GM20431 (cell line): Measurements from ENCODE around the gene MARCHF3.
"Not testable (repeated sequence)": the region's sequence is repeated elsewhere in the genome, so short reads cannot be mapped to it uniquely, and the experiment has no call there.

Experiments used
- in situ Hi-C: fragments of 300-500 bp; cut with MseI, MboI; formaldehyde crosslinking; loops from one replicate; pipeline ENCODE4 v1.15.0; 2020; ENCODE audit warnings: low sequenced_read_pairs; ENCODE audit not compliant: unreplicated experiment

The MARCHF3 gene

DNA sequence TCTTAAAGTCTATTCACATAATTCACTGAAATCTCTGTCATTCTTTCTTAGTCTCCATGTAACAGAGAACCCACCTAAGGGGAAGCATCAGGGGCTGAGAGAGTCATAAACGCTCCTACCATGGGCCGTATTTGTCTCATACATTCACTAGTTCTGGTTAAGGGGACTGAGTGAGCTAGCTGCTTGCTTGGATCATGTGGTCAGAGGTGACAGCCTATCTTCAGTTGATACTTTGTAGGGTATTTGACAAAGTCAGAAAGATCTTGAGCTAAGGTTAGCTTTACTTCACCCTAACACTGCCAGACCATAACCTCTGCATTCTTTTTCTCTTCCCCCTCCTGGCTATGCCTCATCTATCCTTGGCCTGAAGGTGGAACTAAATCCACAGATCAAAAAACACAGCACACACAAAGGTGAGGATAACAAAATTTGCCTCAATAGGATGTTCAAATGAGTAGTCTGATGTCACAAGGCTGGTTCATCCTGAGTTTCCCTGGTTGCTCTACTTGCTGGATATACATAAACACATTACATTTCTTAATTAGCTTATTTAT lies 66.5 kb downstream of the MARCHF3 start:
- in situ Hi-C loops, result no loop called here

DNA sequence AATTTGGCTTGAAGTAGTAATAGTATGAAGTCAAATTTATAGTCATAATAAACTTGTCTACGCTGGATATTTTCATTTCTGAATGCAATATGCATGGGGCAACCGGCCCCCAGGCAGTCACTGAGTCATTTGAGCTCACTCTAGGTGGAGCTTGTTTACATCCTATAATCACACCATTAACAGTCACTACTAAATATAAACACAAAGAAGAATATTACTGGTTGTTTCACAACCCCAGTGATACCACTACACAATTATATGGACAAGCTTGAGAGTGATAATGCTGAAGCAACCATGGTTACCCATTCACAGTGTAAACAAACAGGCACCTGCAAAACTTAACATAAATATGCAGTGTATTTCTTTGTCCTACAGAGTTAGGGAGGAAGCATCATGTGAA lies 68.7 kb downstream of the MARCHF3 start:
- in situ Hi-C loops, result no loop called here

DNA sequence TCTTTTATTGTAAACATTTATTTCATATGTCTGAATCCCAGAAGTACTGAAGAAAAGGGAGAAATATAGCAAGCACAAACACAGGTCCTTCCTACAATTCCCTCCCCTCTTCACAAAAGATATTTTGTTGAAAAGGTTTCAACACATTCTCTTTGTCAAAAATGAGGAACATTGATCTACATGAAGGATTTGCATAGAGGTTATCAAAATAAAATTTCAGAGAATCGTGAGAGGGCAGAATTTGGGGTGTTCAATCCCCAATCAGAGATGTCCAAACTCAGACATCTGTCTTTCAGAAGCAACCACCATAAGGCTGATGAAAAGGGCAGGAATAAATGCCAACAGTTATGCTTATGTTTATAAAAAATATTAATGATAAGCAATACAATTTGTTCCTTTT lies 69.2 kb downstream of the MARCHF3 start:
- in situ Hi-C loops, result no loop called here

DNA sequence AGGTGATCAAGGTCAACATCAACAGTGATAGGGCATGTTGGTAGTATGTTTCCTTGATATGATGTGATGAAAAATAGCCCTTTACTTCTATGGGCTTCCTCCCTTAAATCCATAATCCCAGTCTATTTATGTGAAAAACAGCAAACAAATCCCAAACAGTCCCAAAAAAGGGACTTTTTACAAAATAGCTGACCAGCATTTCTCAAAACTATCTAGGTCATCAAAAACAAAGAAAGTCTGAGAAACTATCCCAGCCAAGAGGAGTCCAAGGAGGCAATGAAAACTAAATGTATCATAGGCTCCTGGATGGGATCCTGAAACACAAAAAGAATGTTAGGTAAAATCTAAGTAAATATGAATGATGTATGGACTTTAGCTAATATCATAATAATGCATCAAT lies 71.2 kb downstream of the MARCHF3 start:
- in situ Hi-C loops, result no loop called here

DNA sequence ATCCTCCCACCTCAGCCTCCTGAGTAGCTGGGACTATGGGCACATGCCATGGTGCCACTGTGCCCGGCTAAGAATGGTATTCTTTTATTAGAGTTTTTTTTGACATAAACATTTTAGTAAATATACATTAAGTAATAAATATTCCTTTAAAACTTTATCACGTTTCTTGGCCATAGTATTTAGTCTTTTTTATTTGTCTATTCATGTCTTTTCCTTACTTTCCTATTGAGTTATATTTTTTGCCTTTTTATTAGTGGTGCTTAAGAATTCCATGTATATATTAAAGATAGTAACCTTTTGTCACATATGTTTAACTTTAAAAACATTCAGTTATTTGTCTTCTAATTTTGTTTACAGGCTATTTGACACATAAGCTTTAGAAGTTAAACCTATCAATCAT lies 73.4 kb downstream of the MARCHF3 start:
- in situ Hi-C loops, result no loop called here

DNA sequence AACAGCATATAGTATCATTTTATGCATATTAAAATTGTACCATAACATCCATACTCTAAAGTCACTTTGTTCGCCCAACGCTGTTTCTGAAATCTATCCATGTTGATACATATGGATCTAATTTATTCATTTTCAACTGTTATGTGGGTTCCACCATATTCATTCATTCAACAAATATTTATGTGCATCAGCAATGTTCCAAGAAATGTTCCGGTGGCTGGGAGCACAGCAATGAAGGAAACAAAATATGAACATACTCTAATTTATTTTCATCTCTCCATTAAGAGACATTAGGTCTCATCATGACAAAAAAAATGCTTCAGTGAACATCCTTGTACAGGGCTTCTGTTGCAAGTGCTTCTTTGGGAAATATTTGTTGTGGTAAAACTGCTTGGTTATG lies 75.4 kb downstream of the MARCHF3 start:
- in situ Hi-C loops, result no loop called here

DNA sequence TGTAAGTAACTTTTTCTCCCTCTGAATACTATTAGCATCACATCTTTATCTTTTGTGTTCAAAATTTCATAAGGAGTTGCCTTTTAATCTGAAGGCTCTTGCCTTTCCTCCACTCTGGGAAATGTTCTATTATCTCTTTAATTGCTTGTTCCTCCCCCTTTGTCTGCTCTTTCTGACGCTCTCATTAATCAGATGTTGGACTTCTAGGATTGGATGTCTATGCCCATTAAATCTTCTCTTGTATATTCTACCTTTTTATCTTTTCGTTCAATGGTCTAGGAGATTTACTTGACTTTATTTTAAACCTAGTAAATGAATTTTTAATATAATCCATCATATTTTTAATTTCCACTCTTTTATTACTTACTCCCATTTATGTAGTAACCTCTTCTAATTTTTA lies 76.7 kb downstream of the MARCHF3 start:
- in situ Hi-C loops, result no loop called here

DNA sequence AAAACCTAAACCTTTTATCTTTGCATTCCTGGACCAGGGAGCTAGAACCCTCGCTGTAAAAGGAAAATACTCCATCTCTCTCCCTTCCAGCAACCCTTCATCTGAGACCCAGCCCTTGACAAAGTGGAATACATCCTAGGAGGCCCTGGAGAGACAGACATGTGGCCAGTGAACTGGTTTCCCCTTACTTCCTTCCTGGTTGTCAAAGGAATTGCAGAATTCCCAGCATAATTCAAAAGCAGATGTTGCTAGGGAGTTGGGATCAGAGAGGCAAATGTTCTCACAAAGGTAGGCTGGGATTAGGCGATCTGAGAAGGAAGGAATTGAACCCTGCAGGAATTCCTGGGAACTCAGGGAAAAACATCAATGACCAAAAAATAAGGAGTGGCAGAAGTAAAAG lies 80.9 kb downstream of the MARCHF3 start:
- in situ Hi-C loops, result no loop called here

DNA sequence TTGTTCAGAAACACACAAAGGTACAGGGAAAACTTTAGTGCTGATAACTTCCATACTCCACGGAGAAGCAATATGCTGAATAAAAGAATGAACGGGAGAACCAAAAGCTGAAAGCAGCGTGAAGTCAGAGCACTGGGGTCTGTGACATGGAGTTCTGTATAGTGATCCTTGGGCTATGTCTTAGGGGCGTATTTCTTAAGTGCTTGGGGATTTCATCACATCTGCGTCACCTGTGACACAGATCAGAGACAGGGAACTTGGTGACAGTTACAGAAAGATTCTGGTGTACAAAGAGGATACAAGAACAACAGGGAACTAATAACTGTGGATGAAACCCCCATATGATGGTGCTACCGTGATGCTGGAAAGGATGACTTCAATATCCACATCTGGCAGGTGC lies 81.9 kb downstream of the MARCHF3 start:
- in situ Hi-C loops, result no loop called here

DNA sequence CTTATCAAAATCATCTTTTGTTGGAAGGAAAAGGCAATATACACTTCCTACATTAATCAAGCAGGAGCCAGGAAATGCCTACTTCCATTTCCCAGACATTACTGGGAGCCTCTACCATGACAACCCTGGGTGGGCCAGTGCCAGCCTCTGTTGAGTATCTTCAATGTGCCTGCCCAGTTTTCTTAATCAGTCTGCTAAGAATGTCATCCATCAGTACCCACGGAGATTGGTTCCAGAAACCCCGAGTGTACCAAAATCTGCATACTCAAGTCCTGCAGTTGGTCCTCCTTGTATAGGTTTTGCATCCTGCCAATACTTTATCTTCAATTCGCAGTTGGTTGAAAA lies 82.4 kb downstream of the MARCHF3 start:
- in situ Hi-C loops, result no loop called here

DNA sequence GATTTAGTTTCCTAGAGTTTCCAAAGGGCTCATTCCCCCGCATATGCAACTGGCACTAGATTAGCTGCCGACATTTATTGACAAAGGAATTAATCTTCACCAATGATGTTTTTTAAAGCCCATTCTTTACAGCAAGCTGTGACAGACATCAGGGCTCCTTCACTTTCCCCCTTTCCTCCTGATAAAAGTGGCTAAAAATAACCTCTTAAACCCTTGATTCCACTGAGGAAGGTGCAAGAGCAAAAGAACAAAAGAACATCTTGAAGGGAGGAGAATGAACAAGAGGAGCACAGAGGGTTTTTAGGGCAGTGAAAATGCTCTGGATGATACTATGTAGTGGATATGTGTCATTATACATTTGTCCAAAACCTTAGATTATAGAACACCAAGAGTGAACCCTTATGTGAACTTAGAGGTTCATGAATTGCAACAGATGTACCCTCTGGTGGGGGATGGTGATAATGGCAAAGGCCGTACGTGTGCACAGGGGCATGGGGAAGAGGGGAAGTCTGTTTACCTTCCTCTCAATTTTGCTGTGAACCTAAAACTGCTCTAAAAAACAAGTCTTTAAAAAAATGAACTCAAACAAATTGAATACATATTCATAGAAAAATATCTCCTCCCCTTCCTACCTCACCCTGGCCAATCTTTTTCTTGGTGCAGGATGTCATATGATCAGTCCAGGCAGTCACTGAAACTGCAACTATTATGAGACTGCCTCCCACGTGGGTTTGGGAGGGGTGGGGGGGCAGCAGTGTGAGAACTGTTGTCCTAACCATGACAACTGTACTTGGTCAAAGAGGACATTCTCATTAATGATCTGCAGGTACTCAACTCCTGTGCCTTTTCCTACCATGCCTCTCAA lies 83.0 kb downstream of the MARCHF3 start:
- in situ Hi-C loops, result no loop called here

DNA sequence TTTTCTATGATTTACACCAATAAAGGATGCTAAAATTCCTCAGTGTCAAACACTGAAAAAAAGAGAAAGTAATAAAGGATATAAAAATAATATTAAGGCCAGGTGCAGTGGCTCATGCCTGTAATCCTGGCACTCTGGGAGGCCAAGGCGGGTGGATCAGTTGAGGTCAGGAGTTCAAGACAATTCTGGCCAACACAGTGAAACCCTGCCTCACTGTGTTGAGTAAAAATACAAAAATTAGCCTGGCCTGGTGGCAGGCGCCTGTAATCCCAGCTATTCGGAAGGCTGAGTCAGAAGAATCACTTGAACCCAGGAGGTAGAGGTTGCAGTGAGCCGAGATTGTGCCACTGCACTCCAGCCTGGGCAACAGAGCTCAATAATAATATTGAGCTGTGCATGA lies 87.5 kb downstream of the MARCHF3 start:
- in situ Hi-C loops, result not testable (repeated sequence)

DNA sequence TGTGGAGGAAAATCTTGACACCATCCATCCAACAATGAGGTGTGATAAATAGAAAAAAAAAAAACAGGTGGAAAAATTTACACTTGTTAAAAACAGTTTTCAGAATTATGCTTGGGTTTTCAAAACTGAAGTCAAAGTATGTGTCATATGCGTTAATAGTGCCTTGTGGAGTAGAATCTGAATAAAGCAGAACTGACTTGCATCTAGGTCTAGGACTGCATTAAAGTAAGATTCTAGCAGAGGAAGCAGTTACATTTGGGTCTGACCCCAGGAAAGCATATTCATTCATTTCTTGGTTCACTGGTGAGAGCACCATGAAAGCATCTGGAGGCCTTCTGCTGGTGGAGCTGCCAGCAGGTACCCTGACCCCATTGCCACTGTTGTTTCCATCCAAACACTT lies 89.0 kb downstream of the MARCHF3 start:
- in situ Hi-C loops, result no loop called here

DNA sequence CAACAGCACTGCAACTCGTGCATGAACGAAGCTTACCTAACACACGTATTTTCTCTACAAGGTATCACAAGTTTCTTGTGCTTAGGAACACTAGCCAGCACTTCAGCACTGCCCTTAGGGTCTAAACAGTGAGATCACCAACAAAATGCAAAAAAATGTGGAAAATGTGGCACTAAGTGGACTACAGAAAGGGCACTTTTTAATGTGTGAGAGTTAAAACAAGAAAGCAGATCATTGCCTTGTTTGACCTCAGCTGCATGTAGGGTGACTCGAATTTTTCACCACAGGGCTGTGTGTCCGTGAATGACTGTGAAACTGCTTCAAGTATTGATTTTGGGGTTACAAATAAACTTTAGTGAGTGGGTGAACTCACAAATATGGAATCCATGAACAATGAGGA lies 90.5 kb downstream of the MARCHF3 start:
- in situ Hi-C loops, result no loop called here

DNA sequence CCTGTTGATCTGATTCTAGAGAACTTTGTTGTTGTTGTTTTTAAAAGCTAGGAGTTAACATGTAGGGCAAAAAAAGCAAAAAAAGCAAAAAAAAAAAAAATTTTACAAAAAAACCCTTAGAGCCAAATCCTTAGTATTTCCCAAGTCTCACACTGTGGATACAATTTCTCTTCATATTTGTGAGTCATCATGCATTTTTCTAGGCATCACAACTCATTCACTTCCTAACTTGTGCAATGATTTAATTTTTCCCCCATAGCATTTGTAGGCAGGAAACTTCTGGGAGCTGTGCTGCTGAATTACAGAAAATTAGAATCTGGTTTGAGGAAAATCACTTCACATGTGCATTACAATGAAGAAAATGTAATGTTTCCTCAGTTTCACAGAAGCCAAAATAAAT lies 91.9 kb downstream of the MARCHF3 start:
- in situ Hi-C loops, result no loop called here

DNA sequence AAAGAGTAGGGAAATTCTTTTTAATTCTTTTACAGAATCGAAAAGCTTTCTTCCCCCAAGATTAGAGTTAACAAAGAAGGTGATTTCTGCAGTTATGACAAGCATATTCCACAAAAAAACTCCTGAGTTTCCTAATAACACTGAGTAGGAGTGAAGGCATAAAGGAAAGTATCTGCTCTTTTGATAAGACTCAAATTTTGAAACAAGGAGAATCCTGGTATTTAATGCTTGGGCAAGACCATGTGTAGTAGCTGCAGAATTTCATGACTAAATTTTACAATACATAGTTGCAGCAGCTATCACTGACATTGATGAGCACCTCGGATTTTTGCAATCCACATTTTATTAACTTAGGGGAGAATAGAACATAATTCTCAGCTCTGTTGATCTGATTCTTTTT lies 92.6 kb downstream of the MARCHF3 start:
- in situ Hi-C loops, result no loop called here

DNA sequence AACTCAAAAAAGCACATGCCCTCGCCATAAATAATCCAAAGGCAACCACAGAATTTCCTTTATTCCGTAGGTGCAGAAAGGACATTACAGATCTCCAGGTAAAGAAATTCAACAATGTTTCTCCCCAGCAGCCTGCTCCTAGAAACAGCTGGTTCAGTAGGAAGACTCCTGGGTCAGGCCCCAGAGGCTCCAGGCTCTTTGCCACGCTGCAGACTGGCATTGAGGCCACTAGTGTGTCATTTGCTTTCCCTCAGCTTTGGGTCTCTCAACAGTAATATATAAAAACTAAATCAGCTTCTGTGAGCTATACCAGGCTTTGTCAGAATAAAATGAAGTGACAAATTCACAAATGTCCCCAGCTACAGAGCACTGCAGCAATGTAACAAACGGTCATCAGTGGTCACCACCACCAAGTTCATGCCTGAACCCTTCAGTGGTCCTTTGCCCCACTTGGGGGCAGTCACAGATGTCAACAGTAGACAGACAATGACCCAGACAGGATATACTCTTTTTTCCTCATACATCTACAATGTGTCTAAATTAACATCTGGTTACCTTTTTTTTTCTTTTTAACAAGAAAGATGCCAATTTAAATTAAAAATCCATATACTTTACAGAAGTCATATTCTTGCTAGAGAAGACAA lies 93.5 kb downstream of the MARCHF3 start:
- in situ Hi-C loops, result no loop called here

DNA sequence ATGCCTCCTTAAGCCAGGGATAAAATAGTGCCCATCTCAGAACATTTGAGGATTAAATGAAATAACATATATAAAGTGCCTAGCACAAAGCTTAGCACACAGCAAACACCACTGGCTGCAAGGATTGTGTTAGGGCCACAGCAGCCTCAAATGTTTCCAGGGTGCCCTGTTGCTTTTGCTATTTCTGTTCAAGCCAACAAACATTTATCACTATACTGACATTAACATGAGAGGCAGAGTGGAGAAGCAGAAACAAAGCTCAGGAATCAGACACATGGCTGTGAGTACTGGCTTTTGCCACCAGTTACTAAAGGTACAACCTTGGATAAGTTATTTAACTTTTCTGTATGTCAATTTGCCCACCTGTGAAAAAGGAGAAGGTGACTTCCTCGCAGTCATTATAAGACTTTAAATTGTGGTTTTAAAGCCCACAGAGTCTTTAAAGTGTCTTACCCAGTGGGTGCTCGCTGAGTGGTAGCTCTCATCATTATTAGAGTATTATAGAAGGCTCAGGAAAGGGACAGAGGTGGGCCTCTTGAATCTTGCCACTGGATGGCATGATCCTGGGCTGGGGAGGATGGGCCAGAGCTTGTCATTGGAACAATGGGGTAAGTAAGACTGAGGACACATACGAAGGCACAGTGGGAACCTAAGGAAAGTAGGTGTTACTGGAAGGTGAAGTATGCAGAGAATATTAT lies 98.2 kb downstream of the MARCHF3 start:
- in situ Hi-C loops, result no loop called here

DNA sequence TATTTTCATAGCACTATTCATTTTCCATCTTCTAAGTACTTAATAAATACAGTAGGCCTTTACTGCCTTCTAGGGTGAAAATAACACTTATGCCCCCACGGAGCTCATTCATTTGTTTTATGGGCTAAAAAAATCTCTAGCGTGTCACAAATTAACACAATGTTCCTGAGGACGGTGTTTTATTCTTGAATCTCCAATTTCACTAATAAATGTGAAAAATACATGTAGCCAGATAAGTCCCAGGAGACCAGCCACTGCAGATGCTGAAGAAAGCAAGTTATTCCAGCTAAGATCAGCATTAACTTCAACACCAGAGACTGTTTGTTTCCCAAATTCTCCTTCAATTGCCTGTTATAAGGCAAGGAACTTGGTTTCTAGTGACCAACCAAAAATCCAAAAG lies 102.3 kb downstream of the MARCHF3 start:
- in situ Hi-C loops, result no loop called here

DNA sequence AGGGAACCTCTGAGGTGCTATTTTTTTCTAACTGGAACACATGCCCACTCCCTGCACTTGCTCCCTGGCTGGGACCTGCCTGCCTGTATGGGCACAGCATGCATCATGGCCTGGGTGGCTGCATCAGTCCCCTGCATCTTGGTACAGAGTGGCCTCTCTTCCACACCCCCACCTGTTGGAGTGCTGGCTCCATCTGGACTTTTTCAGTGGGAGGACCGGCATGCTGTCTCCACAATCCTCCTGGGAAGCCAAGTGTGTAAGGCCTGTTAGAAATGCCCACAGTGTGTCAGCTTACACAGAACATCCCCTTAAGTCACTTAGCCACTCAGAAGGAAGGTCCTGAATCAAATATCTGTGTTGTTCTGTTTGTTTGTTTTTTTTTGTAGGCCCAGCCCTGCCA lies 102.9 kb downstream of the MARCHF3 start:
- in situ Hi-C loops, result no loop called here

DNA sequence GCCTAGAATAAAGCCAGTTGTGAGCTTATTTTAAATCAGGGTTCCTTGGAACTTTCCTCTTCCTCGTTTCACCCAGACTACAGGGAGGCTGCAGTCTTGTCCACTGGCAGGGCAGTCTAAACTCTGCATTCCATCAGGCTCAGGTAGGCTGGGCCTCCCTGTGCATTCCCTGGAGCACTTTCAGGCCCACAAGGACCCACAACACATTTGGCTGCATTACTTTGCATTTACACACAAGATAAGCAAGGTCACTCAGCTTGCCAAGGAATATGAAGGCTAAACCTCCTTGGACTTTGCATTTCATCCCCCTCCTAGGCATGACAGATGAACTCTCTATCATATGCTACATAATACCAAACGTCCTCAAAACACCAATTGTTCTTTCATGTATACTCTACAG lies 104.2 kb downstream of the MARCHF3 start:
- in situ Hi-C loops, result no loop called here
